Spleen (tissue), 7 donors: ENCODE measurements around the gene OPN1MW3.
"Not testable (repeated sequence)": the region's sequence is repeated elsewhere in the genome, so short reads cannot be mapped to it uniquely, and the experiment has no call there.

ENCODE experiments used
- CTCF ChIP-seq, 11 experiments: fragments of 200-600 bp in 7 of 11; fragments of 450-650 bp in 4 of 11; sonication (generic) in 4 of 11; IDR thresholded peaks in 8 of 11; conservative IDR thresholded peaks in 3 of 11; 1 replicate in 7 of 11; 2 replicates in 4 of 11; pipeline versions ENCODE4 v1.4.0 to v1.8.0; 2016 to 2021; ENCODE audit warnings: antibody characterized with exemption in 11 of 11, inconsistent platforms in 4 of 11, mild to moderate bottlenecking in 1 of 11
- POLR2A ChIP-seq, 3 donors: fragments of 450-650 bp; IDR thresholded peaks; one replicate each; pipeline ENCODE4 v1.5.1; 2017; ENCODE audit warnings: antibody characterized with exemption in 3 of 3, mild to moderate bottlenecking in 1 of 3
- POLR2AphosphoS5 ChIP-seq, 3 donors: sonication (generic); formaldehyde crosslinking; IDR thresholded peaks; one replicate each; pipeline ENCODE4 v1.5.1; 2017; ENCODE audit warnings: antibody characterized with exemption in 3 of 3
- donor health status: DM: no; HTN: no; CAD: no; lungs with moderate emphysema.
- donor health status: DM: no; HTN: no; CAD: no.
- donor health status: DM: no; HTN: no; CAD: no.

DNA sequence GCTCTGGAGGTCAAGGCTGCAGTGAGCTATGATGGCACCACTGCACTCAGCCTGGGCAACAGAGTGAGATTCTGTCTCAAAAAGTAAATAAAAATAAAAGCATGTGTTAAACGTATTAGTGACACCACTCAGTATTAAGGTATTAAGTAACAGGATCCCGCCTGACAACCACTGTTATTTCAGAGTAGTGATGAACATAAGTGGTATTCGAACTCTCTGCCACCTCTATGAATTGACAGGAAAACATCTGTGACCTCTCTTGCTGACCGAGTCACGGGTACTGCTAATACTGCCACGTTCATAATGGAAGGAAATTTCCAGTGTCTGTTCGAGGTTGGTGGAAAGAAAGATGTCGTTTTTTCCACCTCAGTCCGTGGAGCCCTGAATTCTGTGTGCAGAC lies 30.7 kb upstream of the OPN1MW3 start:
- TF ChIP-seq CTCF (IDR thresholded peaks at IDR 0.05 in 8 of 11, conservative IDR thresholded peaks at IDR 0.05 in 3 of 11); POLR2AphosphoS5 (IDR thresholded peaks at IDR 0.05); POLR2A (IDR thresholded peaks at IDR 0.05): not testable (repeated sequence)
